ENCODE data around the gene EML6. TPM values are rescaled to one million over a fixed set of nuclear protein-coding genes. Genes with fewer than 3 reads are reported as not detected.

The EML6 gene
- total and polyA plus RNA-seq, 2 of the 8 experiments (the other 6 are each of a cell fraction or from before 2014, with no cell fraction given): 1.2 to 1.6 TPM

DNA sequence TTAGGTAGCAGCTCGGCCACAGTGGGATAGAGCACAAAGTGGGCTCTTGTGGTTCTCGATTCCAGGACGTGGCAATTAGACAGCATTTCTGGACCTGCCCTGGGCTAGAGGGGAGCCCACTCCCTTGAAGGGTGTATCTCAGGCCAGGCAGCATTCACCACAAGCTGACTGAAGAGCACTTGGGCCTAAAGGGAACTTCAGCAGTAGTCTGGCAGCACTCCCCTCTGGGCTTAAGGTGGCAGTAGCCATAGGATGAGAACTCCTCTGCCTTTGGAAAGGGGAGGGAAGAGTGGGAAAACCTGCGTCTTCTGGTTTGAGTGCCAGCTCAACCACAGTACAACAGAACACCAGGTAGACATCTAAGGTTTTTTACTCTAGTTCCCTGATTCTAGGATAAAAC, 28.1 kb upstream of the EML6 start (continued):
- TF ChIP-seq, protein P1, sequence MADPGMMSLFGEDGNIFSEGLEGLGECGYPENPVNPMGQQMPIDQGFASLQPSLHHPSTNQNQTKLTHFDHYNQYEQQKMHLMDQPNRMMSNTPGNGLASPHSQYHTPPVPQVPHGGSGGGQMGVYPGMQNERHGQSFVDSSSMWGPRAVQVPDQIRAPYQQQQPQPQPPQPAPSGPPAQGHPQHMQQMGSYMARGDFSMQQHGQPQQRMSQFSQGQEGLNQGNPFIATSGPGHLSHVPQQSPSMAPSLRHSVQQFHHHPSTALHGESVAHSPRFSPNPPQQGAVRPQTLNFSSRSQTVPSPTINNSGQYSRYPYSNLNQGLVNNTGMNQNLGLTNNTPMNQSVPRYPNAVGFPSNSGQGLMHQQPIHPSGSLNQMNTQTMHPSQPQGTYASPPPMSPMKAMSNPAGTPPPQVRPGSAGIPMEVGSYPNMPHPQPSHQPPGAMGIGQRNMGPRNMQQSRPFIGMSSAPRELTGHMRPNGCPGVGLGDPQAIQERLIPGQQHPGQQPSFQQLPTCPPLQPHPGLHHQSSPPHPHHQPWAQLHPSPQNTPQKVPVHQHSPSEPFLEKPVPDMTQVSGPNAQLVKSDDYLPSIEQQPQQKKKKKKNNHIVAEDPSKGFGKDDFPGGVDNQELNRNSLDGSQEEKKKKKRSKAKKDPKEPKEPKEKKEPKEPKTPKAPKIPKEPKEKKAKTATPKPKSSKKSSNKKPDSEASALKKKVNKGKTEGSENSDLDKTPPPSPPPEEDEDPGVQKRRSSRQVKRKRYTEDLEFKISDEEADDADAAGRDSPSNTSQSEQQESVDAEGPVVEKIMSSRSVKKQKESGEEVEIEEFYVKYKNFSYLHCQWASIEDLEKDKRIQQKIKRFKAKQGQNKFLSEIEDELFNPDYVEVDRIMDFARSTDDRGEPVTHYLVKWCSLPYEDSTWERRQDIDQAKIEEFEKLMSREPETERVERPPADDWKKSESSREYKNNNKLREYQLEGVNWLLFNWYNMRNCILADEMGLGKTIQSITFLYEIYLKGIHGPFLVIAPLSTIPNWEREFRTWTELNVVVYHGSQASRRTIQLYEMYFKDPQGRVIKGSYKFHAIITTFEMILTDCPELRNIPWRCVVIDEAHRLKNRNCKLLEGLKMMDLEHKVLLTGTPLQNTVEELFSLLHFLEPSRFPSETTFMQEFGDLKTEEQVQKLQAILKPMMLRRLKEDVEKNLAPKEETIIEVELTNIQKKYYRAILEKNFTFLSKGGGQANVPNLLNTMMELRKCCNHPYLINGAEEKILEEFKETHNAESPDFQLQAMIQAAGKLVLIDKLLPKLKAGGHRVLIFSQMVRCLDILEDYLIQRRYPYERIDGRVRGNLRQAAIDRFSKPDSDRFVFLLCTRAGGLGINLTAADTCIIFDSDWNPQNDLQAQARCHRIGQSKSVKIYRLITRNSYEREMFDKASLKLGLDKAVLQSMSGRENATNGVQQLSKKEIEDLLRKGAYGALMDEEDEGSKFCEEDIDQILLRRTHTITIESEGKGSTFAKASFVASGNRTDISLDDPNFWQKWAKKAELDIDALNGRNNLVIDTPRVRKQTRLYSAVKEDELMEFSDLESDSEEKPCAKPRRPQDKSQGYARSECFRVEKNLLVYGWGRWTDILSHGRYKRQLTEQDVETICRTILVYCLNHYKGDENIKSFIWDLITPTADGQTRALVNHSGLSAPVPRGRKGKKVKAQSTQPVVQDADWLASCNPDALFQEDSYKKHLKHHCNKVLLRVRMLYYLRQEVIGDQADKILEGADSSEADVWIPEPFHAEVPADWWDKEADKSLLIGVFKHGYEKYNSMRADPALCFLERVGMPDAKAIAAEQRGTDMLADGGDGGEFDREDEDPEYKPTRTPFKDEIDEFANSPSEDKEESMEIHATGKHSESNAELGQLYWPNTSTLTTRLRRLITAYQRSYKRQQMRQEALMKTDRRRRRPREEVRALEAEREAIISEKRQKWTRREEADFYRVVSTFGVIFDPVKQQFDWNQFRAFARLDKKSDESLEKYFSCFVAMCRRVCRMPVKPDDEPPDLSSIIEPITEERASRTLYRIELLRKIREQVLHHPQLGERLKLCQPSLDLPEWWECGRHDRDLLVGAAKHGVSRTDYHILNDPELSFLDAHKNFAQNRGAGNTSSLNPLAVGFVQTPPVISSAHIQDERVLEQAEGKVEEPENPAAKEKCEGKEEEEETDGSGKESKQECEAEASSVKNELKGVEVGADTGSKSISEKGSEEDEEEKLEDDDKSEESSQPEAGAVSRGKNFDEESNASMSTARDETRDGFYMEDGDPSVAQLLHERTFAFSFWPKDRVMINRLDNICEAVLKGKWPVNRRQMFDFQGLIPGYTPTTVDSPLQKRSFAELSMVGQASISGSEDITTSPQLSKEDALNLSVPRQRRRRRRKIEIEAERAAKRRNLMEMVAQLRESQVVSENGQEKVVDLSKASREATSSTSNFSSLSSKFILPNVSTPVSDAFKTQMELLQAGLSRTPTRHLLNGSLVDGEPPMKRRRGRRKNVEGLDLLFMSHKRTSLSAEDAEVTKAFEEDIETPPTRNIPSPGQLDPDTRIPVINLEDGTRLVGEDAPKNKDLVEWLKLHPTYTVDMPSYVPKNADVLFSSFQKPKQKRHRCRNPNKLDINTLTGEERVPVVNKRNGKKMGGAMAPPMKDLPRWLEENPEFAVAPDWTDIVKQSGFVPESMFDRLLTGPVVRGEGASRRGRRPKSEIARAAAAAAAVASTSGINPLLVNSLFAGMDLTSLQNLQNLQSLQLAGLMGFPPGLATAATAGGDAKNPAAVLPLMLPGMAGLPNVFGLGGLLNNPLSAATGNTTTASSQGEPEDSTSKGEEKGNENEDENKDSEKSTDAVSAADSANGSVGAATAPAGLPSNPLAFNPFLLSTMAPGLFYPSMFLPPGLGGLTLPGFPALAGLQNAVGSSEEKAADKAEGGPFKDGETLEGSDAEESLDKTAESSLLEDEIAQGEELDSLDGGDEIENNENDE (IDR thresholded peaks at IDR 0.05; ENCODE audit: insufficient replicate concordance, low read length): no peak
- TF ChIP-seq SIRT6 (IDR thresholded peaks at IDR 0.05; ENCODE audit: low read length) (no peak), TAF1 (IDR thresholded peaks at IDR 0.05; ENCODE audit: low read depth, low read length) (no peak), JUN (IDR thresholded peaks at IDR 0.05; ENCODE audit: low read depth, low read length) (no peak)
